Dedifferentiated amniotic fluid mesenchymal stem cell (primary cell): ENCODE measurements around the gene ADAMTSL1.

ENCODE experiments used
- DNase-seq: peaks from one replicate; pipeline ENCODE4 v3.0.0-alpha.2; 2016; ENCODE audit errors: extremely low spot score

Gene ADAMTSL1

GRCh38 chr9:18811171-18811570 lies 337.2 kb downstream of the ADAMTSL1 start:
- no peak for DNase-seq

GRCh38 chr9:18819418-18819817 lies 345.5 kb downstream of the ADAMTSL1 start:
- no peak for DNase-seq

- DNase-seq, result no peak
Measured at GRCh38 chr9:18820566-18821095, 346.7 kb downstream of the ADAMTSL1 start.

GRCh38 chr9:18821788-18822187 lies 347.8 kb downstream of the ADAMTSL1 start:
- DNase-seq, result no peak

- DNase-seq, result no peak
Measured at GRCh38 chr9:18822850-18823249, 348.9 kb downstream of the ADAMTSL1 start.

GRCh38 chr9:18824095-18824666 lies 350.2 kb downstream of the ADAMTSL1 start:
- no peak for DNase-seq

GRCh38 chr9:18825656-18826170 lies 351.8 kb downstream of the ADAMTSL1 start:
- DNase-seq, result no peak

- no peak for DNase-seq
Measured at GRCh38 chr9:18826248-18826647, 352.3 kb downstream of the ADAMTSL1 start.

- no peak for DNase-seq
Measured at GRCh38 chr9:18829066-18829465, 355.1 kb downstream of the ADAMTSL1 start.

- DNase-seq, result no peak
Measured at GRCh38 chr9:18829873-18830272, 355.9 kb downstream of the ADAMTSL1 start.

GRCh38 chr9:18834740-18835361 lies 360.9 kb downstream of the ADAMTSL1 start:
- no peak for DNase-seq

- DNase-seq, result no peak
Measured at GRCh38 chr9:18837402-18837801, 363.4 kb downstream of the ADAMTSL1 start.

GRCh38 chr9:18847576-18848275 lies 373.8 kb downstream of the ADAMTSL1 start:
- no peak for DNase-seq

GRCh38 chr9:18848657-18849056 lies 374.7 kb downstream of the ADAMTSL1 start:
- no peak for DNase-seq

GRCh38 chr9:18849270-18849669 lies 375.3 kb downstream of the ADAMTSL1 start:
- DNase-seq, result no peak

GRCh38 chr9:18849890-18850677 lies 376.1 kb downstream of the ADAMTSL1 start:
- no peak for DNase-seq

GRCh38 chr9:18851069-18851795 lies 377.3 kb downstream of the ADAMTSL1 start:
- no peak for DNase-seq

GRCh38 chr9:18855656-18856055 lies 381.7 kb downstream of the ADAMTSL1 start:
- DNase-seq, result no peak

- DNase-seq, result no peak
Measured at GRCh38 chr9:18857334-18857733, 383.4 kb downstream of the ADAMTSL1 start.

- DNase-seq, result no peak
Measured at GRCh38 chr9:18857769-18858168, 383.8 kb downstream of the ADAMTSL1 start.
